ENCODE measurements around the gene SAA4.

GRCh38 chr11:18253778-18254338 lies 17.3 kb upstream of the SAA4 start:
- no peak for TF ChIP-seq EZH2 (IDR thresholded peaks at IDR 0.05; ENCODE audit: low read depth)
- TF ChIP-seq CTCF (conservative IDR thresholded peaks at IDR 0.05), result no peak
